SK-N-MC (cell line): Measurements from ENCODE around the gene RCCD1.

Experiments used
- DNase-seq: peaks from one replicate; pipeline ENCODE4 v3.0.0-alpha.2; 2011; ENCODE audit warnings: low read depth, low spot score
- H3K27ac ChIP-seq: fragments of 200-600 bp; sonication (generic); 2 replicates; pipeline ENCODE4 v1.5.1; 2016; ENCODE audit warnings: mixed run types
- H3K36me3 ChIP-seq: fragments of 200-600 bp; sonication (generic); 2 replicates; pipeline ENCODE4 v1.6.1; 2017; ENCODE audit warnings: antibody characterized with exemption, low read length, mixed read lengths; ENCODE audit not compliant: insufficient read depth
- H3K4me3 ChIP-seq: fragments of 200-600 bp; sonication (generic); 2 replicates; pipeline ENCODE4 v1.5.1; 2016
- H3K9ac ChIP-seq: fragments of 200-600 bp; sonication (generic); 2 replicates; pipeline ENCODE4 v1.8.0; 2017; ENCODE audit warnings: mixed run types, mixed read lengths; ENCODE audit not compliant: insufficient read length
- H3K9me3 ChIP-seq: fragments of 200-600 bp; sonication (generic); 2 replicates; pipeline ENCODE4 v1.6.1; 2017; ENCODE audit warnings: low read depth, mild to moderate bottlenecking, antibody characterized with exemption, low read length, moderate library complexity, mixed read lengths
- EZH2 ChIP-seq: fragments of 200-600 bp; sonication (generic); IDR thresholded peaks from one replicate; pipeline ENCODE4 v1.6.1; 2017; ENCODE audit warnings: antibody characterized with exemption
- FOXP2 ChIP-seq: optimal IDR thresholded peaks from 2 replicates; pipeline ENCODE3; 2011; ENCODE audit warnings: mild to moderate bottlenecking, moderate library complexity; ENCODE audit not compliant: insufficient read depth; ENCODE audit errors: extremely low read length, control extremely low read depth
- POLR2AphosphoS5 ChIP-seq: IDR thresholded peaks from 2 replicates; pipeline ENCODE4 v1.6.1; 2012; ENCODE audit warnings: mild to moderate bottlenecking, low read depth, low read length, borderline replicate concordance

The RCCD1 gene

GRCh38 chr15:90986790-90987507 is 32.3 kb downstream of the RCCD1 start:
- DNase-seq: no peak
- Histone ChIP-seq H3K9me3 (no peaks in the 10 kb centered on the region), H3K27ac (peak overlapping the region; percentile 17; the same call in 1 of the 2 replicates), H3K4me3 (no peak overlapping the region), H3K9ac (no peak overlapping the region), H3K36me3 (peaks cover 37% of the 10 kb centered on the region)
- TF ChIP-seq EZH2: no peak
- TF ChIP-seq POLR2AphosphoS5: no peak
- no peak for TF ChIP-seq FOXP2

GRCh38 chr15:90987561-90988141 is 33.0 kb downstream of the RCCD1 start:
- Histone ChIP-seq H3K4me3 (no peak overlapping the region), H3K9ac (no peak overlapping the region), H3K36me3 (peaks cover 30% of the 10 kb centered on the region), H3K27ac (0 out of 2 replicates have a peak overlapping the region, but pooled peaks have one; percentile 38), H3K9me3 (no peaks in the 10 kb centered on the region)
- DNase-seq: no peak
- TF ChIP-seq EZH2 (no peak), POLR2AphosphoS5 (no peak), FOXP2 (no peak)

GRCh38 chr15:90988296-90988695 is 33.6 kb downstream of the RCCD1 start:
- Histone ChIP-seq H3K9me3 (no peaks in the 10 kb centered on the region), H3K27ac (peak overlapping the region; percentile 52), H3K9ac (peak overlapping the region; percentile 45), H3K4me3 (no peak overlapping the region), H3K36me3 (peaks cover 23% of the 10 kb centered on the region)
- TF ChIP-seq FOXP2: no peak
- TF ChIP-seq EZH2: no peak
- TF ChIP-seq POLR2AphosphoS5: no peak
- DNase-seq: no peak

- no peak for DNase-seq
- no peak for TF ChIP-seq EZH2
- no peak for TF ChIP-seq POLR2AphosphoS5
- TF ChIP-seq FOXP2: no peak
- H3K9me3 ChIP-seq: no peaks in the 10 kb centered on the region
- no peak overlapping the region for H3K27ac ChIP-seq
- H3K36me3 ChIP-seq: peaks cover 14% of the 10 kb centered on the region
- no peak overlapping the region for H3K4me3 ChIP-seq
- no peak overlapping the region for H3K9ac ChIP-seq
Observed at GRCh38 chr15:90989040-90989768, 34.5 kb downstream of the RCCD1 start.

- H3K4me3 ChIP-seq: no peak overlapping the region
- no peak for TF ChIP-seq EZH2
- TF ChIP-seq FOXP2: no peak
- no peak for TF ChIP-seq POLR2AphosphoS5
- no peaks in the 10 kb centered on the region for H3K9me3 ChIP-seq
- no peak for DNase-seq
- H3K9ac ChIP-seq: no peak overlapping the region
- H3K36me3 ChIP-seq: peaks cover 7% of the 10 kb centered on the region
- no peak overlapping the region for H3K27ac ChIP-seq
Observed at GRCh38 chr15:90990446-90990845, 35.8 kb downstream of the RCCD1 start.

- Histone ChIP-seq H3K36me3 (no peaks in the 10 kb centered on the region), H3K4me3 (peak overlapping the region; percentile 7), H3K9ac (no peak overlapping the region), H3K27ac (peak overlapping the region; percentile 73; the same call in 1 of the 2 replicates), H3K9me3 (no peaks in the 10 kb centered on the region)
- no peak for DNase-seq
- no peak for TF ChIP-seq FOXP2
- TF ChIP-seq EZH2: no peak
- TF ChIP-seq POLR2AphosphoS5: no peak
Observed at GRCh38 chr15:90991587-90992285, 37.1 kb downstream of the RCCD1 start.

- peak overlapping the region; percentile 99 for H3K9ac ChIP-seq
- peaks cover 19% of the 10 kb centered on the region for H3K36me3 ChIP-seq
- peak overlapping the region; percentile 100 for H3K4me3 ChIP-seq
- no peak for DNase-seq
- no peak for TF ChIP-seq EZH2
- no peak for TF ChIP-seq POLR2AphosphoS5
- no peak for TF ChIP-seq FOXP2
- no peaks in the 10 kb centered on the region for H3K9me3 ChIP-seq
- peak overlapping the region; percentile 93 for H3K27ac ChIP-seq
Observed at GRCh38 chr15:90994059-90994416, 39.4 kb downstream of the RCCD1 start.
